K562 (cell line): ENCODE measurements around the gene PARD3B. TPM values are rescaled to one million over a fixed set of nuclear protein-coding genes. Genes with fewer than 3 reads are reported as not detected.
A peak's percentile ranks its signal among the peaks of the same experiment; 100 is the strongest.

Experiments
- ATAC-seq: fragments of 200-7000 bp; cut with Tn5 transposase; 3 replicates; pipeline ENCODE4 v1.9.1; 2020; ENCODE audit warnings: moderate library complexity
- BruUV-seq: library from RNA; stranded (reverse); fragments of 400-500 nt; replicated peaks from 2 replicates; lab custom pipeline; 2021; lab: Mats Ljungman, UMichigan
- CTCF ChIA-PET: fragments of 300-600 bp; formaldehyde crosslinking; extraction: SDS; loops from one replicate; lab custom pipeline; 2021; ENCODE audit warnings: low intra/inter-chr PET ratio; lab: Yijun Ruan, JAX
- POLR2A ChIA-PET: fragments of 300-600, 350-650 bp; sonication (Branson Sonifier 250); formaldehyde crosslinking; extraction: SDS; loops from one replicate; lab custom pipeline; 2021; ENCODE audit warnings: antibody characterized with exemption, inconsistent platforms; lab: Yijun Ruan, JAX
- DNase-seq, 4 experiments: peaks; one replicate each; pipeline versions ENCODE4 v3.0.0 to v3.0.0-alpha.2; 2011 to 2018; ENCODE audit warnings: low spot score in 3 of 4, mixed read lengths in 3 of 4; ENCODE audit errors: extremely low read depth in 1 of 4
- FAIRE-seq: peaks from 2 replicates; lab custom pipeline; 2011; peaks lifted over from hg19 to GRCh38; lab: Jason Lieb, UNC
- H2AFZ ChIP-seq: 2 replicates; pipeline ENCODE4 v1.6.0; 2011; ENCODE audit warnings: low read depth, low read length, control low read depth, inconsistent platforms
- H3K27ac ChIP-seq: fragments of 200-600 bp; 3 replicates; pipeline ENCODE4 v1.8.0; 2011; ENCODE audit warnings: low read depth, mild to moderate bottlenecking, control low read depth, inconsistent platforms, low read length, moderate library complexity, mixed read lengths; ENCODE audit errors: extremely low read depth
- H3K27me3 ChIP-seq, 2 experiments: fragments of 300-600 bp in 1 of 2; 2 replicates in 1 of 2; 3 replicates in 1 of 2; pipeline versions ENCODE4 v1.6.0 to v1.8.0; 2011; ENCODE audit warnings: inconsistent platforms in 2 of 2, low read length in 2 of 2, mild to moderate bottlenecking in 1 of 2, mixed read lengths in 1 of 2, moderate library complexity in 1 of 2; ENCODE audit not compliant: control insufficient read depth in 2 of 2, insufficient read depth in 2 of 2
- H3K36me3 ChIP-seq: fragments of 300-600 bp; 3 replicates; pipeline ENCODE4 v1.8.0; 2011; ENCODE audit warnings: mild to moderate bottlenecking, low read length, inconsistent platforms; ENCODE audit not compliant: control insufficient read depth, insufficient read depth
- H3K4me1 ChIP-seq, 2 experiments: fragments of 200-600 bp in 1 of 2; replicated peaks in 1 of 2; 2 replicates in 1 of 2; 3 replicates in 1 of 2; pipeline versions ENCODE4 v1.5.1 to v1.8.0; 2011; ENCODE audit warnings: inconsistent platforms in 2 of 2, low read length in 2 of 2, mild to moderate bottlenecking in 1 of 2, mixed read lengths in 1 of 2, moderate library complexity in 1 of 2; ENCODE audit not compliant: control insufficient read depth in 2 of 2, insufficient read depth in 2 of 2
- H3K4me2 ChIP-seq: 2 replicates; pipeline ENCODE4 v1.6.1; 2011; ENCODE audit warnings: low read length, control low read depth, inconsistent platforms, mixed read lengths; ENCODE audit not compliant: insufficient read depth
- H3K4me3 ChIP-seq: fragments of 200-600 bp; sonication (generic), shearing (Covaris generic); 2 replicates; pipeline ENCODE4 v1.5.1; 2016; ENCODE audit warnings: control low read depth, inconsistent platforms
- H3K79me2 ChIP-seq: fragments of 200-600 bp; 3 replicates; pipeline ENCODE4 v1.8.0; 2011; ENCODE audit warnings: low read length, inconsistent platforms; ENCODE audit not compliant: control insufficient read depth, insufficient read depth
- H3K9ac ChIP-seq, 2 experiments: 2 replicates each; pipeline versions ENCODE4 v1.6.0 to v1.6.1; 2011; ENCODE audit warnings: low read depth in 2 of 2, low read length in 2 of 2, control low read depth in 1 of 2, inconsistent platforms in 1 of 2, mild to moderate bottlenecking in 1 of 2, mixed read lengths in 1 of 2; ENCODE audit not compliant: insufficient read depth in 1 of 2
- H3K9me1 ChIP-seq: one replicate; pipeline ENCODE4 v1.6.0; 2011; ENCODE audit warnings: inconsistent platforms, mild to moderate bottlenecking, low read length, moderate library complexity; ENCODE audit not compliant: control insufficient read depth, insufficient read depth
- H3K9me3 ChIP-seq: replicated peaks from 2 replicates; pipeline ENCODE4 v1.5.1; 2011; ENCODE audit warnings: low read depth, low read length, inconsistent platforms; ENCODE audit not compliant: control insufficient read depth, insufficient read depth
- H4K20me1 ChIP-seq: replicated peaks from 2 replicates; pipeline ENCODE4 v1.6.1; 2011; ENCODE audit warnings: low read length, inconsistent platforms, mixed read lengths; ENCODE audit not compliant: control insufficient read depth, insufficient read depth
- BMI1 ChIP-seq: fragments of 150-350 bp; IDR thresholded peaks from 2 replicates; pipeline ENCODE4 v1.6.1; 2014; ENCODE audit warnings: low read length
- MEIS2 ChIP-seq: fragments of 450-650 bp; IDR thresholded peaks from 2 replicates; pipeline ENCODE4 v1.6.1; 2014; ENCODE audit warnings: mild to moderate bottlenecking; ENCODE audit not compliant: partially characterized antibody
- ZBTB9 ChIP-seq: fragments of 450-650 bp; formaldehyde crosslinking; IDR thresholded peaks from 2 replicates; pipeline ENCODE4 v1.4.0; 2020; ENCODE audit warnings: mild to moderate bottlenecking, moderate library complexity
- ZNF398 ChIP-seq: fragments of 250-450 bp; sonication (Bioruptor Pico); IDR thresholded peaks from 2 replicates; pipeline ENCODE4 v1.8.0; 2021; ENCODE audit warnings: moderate library complexity, mild to moderate bottlenecking, inconsistent platforms
- WGBS: fragments of 100-300 bp; shearing (Covaris generic); methylation state at CpG from one replicate; pipeline ENCODE4 v1.1.6; 2016; ENCODE audit warnings: low coverage, mixed read lengths; ENCODE audit not compliant: insufficient coverage; ENCODE audit errors: missing lambda C conversion rate; 5-methylcytosine and 5-hydroxymethylcytosine counted together
- in situ Hi-C: fragments of 300-500 bp; cut with MboI; formaldehyde crosslinking; loops from 4 replicates; pipeline ENCODE4 v1.15.0; 2018; ENCODE audit warnings: inconsistent platforms, mixed read lengths
- intact Hi-C: fragments of 100-400 bp; cut with micrococcal nuclease; formaldehyde crosslinking; loops from 2 replicates; pipeline ENCODE4 v1.14.2; 2022
- polyA plus RNA-seq, 8 experiments: library from polyadenylated mRNA; depleted of rRNA in 4 of 8; stranded (reverse) in 5 of 8; unstranded in 3 of 8; fragments of >200 nt; fragmentation: Nextera tagmentation in 2 of 8; fragmentation: Illumina TruSeq in 1 of 8; extraction: Ambion mirVana in 2 of 8; extraction: Trizol in 1 of 8; gene quantifications; 2 replicates each; pipeline versions ENCODE4 v1.2.1 to v1.2.3, GENCODE V29; 2011 to 2014; ENCODE audit warnings: inconsistent platforms in 1 of 8, missing spikeins in 1 of 8
- total RNA-seq, 7 experiments: library from RNA; depleted of rRNA in 6 of 7; stranded (reverse); fragments of >200 nt in 6 of 7; fragmentation: Illumina TruSeq in 2 of 7; extraction: Trizol in 2 of 7; gene quantifications; 2 replicates each; pipeline versions ENCODE4 v1.2.1 to v1.2.3, GENCODE V29; 2011 to 2021; ENCODE audit warnings: low replicate concordance in 1 of 7
- TF ChIP-seq, protein P1 (sequence below), 2 experiments: fragments of 450-650 bp; formaldehyde crosslinking in 1 of 2; IDR thresholded peaks; 2 replicates each; pipeline versions ENCODE4 v1.4.0 to v1.6.1; 2014 to 2020; ENCODE audit warnings: mild to moderate bottlenecking in 2 of 2, borderline replicate concordance in 1 of 2, low read depth in 1 of 2

Gene PARD3B
- total and polyA plus RNA-seq, 9 of the 15 experiments (the other 6 are each of a cell fraction or from before 2014, with no cell fraction given), result 0.15 to 3.0 (median 1.1) TPM

DNA sequence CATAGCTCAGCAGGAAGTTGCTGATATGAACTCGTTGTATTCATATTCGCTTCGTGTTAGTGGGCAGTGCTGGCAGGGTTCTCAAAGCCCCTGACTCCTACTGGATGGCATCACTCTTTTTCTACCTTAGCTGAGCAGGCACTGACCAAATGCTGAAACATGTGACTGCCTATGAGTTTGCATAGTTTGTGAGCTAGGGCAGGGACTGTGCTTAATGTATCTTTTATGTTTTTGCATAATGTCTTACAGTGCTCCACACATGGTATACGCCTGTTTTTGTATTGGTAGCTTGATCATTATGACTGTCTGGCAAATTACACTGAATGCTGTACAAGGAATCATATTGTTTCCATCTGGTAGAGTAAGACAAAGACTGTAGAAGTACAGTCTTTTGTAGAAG lies 305.3 kb downstream of the PARD3B start:
- no peak for FAIRE-seq
- H3K4me1 ChIP-seq, result no peaks in the 10 kb centered on the region
- no peak overlapping the region for H3K4me2 ChIP-seq
- H3K27ac ChIP-seq, result no peak overlapping the region
- H3K79me2 ChIP-seq, result no peaks in the 10 kb centered on the region
- H3K9me3 ChIP-seq, result no peaks in the 10 kb centered on the region
- no peaks in the 10 kb centered on the region for H3K36me3 ChIP-seq
- DNase-seq, result no peak
- POLR2A ChIA-PET, result no interaction called here
- no peaks in the 10 kb centered on the region for H3K27me3 ChIP-seq
- H3K9ac ChIP-seq, result no peak overlapping the region
- H2AFZ ChIP-seq, result no peak overlapping the region
- BruUV-seq, result no TSS peak
- intact Hi-C loops, result no loop called here
- TF ChIP-seq ZNF398 (no peak), BMI1 (no peak), ZBTB9 (CRISPR knock-in tag) (no peak), MEIS2 (no peak)
- TF ChIP-seq, protein P1, sequence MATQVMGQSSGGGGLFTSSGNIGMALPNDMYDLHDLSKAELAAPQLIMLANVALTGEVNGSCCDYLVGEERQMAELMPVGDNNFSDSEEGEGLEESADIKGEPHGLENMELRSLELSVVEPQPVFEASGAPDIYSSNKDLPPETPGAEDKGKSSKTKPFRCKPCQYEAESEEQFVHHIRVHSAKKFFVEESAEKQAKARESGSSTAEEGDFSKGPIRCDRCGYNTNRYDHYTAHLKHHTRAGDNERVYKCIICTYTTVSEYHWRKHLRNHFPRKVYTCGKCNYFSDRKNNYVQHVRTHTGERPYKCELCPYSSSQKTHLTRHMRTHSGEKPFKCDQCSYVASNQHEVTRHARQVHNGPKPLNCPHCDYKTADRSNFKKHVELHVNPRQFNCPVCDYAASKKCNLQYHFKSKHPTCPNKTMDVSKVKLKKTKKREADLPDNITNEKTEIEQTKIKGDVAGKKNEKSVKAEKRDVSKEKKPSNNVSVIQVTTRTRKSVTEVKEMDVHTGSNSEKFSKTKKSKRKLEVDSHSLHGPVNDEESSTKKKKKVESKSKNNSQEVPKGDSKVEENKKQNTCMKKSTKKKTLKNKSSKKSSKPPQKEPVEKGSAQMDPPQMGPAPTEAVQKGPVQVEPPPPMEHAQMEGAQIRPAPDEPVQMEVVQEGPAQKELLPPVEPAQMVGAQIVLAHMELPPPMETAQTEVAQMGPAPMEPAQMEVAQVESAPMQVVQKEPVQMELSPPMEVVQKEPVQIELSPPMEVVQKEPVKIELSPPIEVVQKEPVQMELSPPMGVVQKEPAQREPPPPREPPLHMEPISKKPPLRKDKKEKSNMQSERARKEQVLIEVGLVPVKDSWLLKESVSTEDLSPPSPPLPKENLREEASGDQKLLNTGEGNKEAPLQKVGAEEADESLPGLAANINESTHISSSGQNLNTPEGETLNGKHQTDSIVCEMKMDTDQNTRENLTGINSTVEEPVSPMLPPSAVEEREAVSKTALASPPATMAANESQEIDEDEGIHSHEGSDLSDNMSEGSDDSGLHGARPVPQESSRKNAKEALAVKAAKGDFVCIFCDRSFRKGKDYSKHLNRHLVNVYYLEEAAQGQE (IDR thresholded peaks at IDR 0.05; ENCODE audit: borderline replicate concordance), result peak; percentile 39
- TF ChIP-seq, protein P1 (CRISPR knock-in tag; IDR thresholded peaks at IDR 0.05; ENCODE audit: low read depth), result no peak
- CTCF ChIA-PET, result no interaction called here
- no peaks in the 10 kb centered on the region for H4K20me1 ChIP-seq
- in situ Hi-C loops, result no loop called here
- H3K4me3 ChIP-seq, result no peak overlapping the region
- 8% methylated on average over 4 of the region's 4 CpGs for WGBS
- H3K9me1 ChIP-seq, result no peaks in the 10 kb centered on the region
- ATAC-seq, result no peak
